Stimulated activated CD8-positive, alpha-beta memory T cell treated with anti-CD3 and anti-CD28 coated beads, Interleukin-12 subunit alpha, Interleukin-12 subunit beta, amount 100 ng/mL, for 24 hours (primary cell): ENCODE measurements around the gene LAMTOR4.
"Not testable (repeated sequence)": the region's sequence is repeated elsewhere in the genome, so short reads cannot be mapped to it uniquely, and the experiment has no call there.

ENCODE experiments used
- DNase-seq: peaks from one replicate; pipeline ENCODE4 v3.0.0-alpha.2; 2020; ENCODE audit errors: extremely low read depth

LAMTOR4 gene

GRCh38 chr7:100171087-100171681 lies 22.5 kb downstream of the LAMTOR4 start:
- no peak for DNase-seq

GRCh38 chr7:100171840-100172239 lies 23.1 kb downstream of the LAMTOR4 start:
- DNase-seq = no peak

DNA sequence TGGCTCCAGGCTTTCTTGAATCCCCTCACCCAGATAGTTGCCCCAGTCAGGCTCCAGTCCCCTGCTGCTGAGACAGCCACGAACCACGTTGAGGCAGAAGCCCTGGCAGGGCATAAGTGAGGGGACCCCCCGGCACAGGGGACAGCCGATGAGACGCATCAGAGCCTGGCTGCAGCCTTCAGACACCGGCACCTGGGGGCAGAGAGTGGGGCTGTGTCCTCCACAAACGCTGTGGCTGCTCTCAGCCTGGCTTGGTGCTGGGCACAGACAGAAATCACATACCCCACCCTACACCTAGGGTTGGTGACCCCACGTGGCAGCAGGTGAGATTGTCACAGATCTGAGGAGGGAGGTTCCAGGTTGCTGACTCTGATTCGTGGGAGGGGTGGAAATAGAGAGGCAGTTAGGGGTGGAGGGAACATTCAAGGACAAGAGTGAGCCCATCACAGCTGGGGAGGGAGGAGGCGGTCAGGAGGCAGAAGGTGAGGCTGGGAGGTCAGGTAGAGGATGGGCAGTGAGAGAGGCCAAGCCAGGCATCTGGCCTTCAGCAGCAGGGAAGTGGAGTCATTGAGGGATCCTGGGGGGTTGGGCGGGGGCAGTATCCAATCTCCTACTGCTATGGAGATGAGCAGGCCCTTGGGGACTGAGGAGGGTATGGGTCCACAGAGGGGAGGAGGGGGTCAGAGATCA lies 25.2 kb downstream of the LAMTOR4 start:
- DNase-seq = no peak

DNA sequence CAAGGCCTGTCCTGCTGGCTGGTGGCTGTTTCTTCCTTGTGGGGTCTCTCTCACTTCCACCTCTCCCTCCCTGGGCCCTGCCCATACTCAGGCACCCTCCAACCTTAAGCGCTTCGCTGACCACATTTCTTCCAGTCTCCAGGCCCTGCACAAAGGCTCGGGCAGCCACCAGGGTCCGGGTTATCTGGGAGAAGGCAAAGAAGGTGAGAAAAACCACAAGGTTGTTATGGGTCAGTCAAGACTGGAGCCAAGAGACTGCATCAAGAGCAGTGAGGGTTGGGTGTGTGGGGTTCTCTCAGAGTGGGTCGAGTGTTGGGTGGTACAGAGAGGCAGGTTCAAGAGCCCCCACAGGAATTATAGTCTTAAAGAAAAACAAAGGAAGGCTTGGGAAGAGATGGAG lies 25.9 kb downstream of the LAMTOR4 start:
- no peak for DNase-seq

DNA sequence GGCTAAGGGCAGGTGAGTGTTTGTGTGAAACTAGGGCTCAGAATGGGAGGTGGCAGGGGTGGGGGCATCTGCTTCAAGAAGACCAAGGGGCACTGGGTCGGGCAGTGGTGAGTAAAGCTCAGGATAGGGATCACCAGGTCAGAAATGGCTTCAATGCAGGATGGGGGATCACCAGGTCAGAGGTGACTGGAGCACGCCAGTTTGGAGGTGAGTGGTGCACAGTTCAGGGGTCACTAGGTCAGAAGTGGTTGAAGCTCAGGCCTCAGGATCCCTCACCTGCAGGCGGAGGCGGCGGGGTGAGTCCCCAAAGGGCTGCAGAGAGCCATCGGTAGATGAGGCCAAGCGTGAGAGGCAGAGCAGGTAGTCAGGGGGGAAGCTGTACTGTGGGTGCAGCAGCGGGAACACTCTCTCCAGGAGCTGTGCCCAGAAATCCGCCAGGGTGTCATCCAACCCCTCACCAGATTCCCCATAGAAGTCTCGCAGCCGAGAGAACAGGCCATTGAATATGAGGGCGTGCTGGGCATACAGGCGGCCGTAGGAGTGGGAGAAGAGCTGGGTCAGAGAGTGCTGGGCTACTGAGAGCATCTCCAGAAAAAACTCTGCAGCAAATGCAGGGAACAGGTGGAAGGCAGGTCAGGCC lies 26.7 kb downstream of the LAMTOR4 start:
- DNase-seq = no peak

- DNase-seq = no peak
These were observed 27.7 kb downstream of the LAMTOR4 start for GRCh38 chr7:100176096-100177044.

DNA sequence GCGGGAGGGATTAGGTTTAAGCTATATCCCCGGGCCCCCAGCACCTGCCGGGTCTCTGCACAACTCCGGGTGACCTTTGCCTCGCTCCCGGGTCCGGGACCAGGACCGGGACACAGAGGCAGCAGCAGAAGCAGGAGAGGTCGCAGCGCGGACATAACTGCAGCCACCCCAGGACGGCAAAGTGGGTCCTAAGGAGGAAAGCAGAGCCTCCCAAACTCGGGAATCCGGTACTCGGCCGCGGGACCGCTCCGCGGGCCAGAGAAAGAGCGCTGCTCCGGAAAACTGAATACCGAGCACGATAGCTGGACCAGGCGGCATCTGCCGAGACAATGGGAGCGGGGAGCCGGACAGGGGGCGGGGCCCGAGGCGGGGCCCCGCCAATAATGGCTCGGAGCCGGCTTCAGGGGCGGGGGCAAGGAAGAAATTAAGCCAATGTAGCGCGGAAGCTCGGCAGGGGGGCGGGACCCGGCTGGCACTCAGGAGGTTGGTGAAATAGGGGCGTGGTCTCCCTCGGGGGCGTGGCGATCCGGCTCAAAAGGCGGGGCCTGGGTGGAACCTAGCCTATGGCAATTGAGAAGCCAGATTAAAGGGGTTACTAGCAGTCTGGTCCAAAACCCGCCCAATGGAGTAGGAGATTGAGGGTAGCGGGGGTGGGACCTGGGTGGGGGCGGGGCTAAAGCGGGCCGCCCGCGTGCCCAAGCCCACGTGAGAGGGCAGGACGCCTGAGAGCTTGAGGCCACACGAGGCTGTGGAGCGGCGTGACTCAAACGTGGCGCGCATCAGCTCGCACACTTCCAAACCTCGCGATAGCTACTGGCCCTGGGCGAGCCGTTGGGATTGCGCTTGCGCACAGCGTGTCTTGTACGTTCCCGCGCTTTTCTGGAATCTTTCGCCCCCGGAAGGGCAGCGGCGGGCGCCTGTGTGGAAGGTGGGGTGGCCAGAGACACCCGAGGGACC lies 28.6 kb downstream of the LAMTOR4 start, which contains the start of the genes GPC2 and STAG3:
TSS of gene GPC2 (minus strand) at position 337 of the 957 bp plus-strand sequence. CDS start at position 155, 182 bp downstream.
TSS of gene STAG3 (plus strand) at position 874 of the 957 bp plus-strand sequence. CDS start 2,639 bp downstream, outside the sequence.
- peak; percentile 92 for DNase-seq

DNA sequence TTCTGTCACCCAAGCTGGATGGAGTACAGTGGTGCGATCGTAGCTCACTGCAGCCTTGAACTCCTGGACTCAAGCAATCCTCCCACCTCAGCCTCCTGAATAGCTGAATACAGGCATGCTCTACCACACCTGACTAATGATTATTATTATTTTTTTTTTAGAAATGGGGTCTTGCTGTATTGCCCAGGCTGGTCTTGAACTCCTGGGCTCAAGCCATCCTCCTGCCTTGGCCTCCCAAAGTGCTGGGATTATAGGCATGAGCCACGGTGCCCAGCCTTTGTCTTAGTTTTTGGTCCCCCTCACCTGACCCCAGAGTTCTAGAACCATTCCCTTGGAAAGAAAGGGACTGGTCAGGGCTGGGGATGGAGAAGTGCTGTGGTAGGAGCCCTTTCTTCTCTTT lies 31.4 kb downstream of the LAMTOR4 start:
- not testable (repeated sequence) for DNase-seq

GRCh38 chr7:100182616-100183015 lies 33.9 kb downstream of the LAMTOR4 start:
- not testable (repeated sequence) for DNase-seq

GRCh38 chr7:100183090-100183489 lies 34.4 kb downstream of the LAMTOR4 start:
- DNase-seq = not testable (repeated sequence)

GRCh38 chr7:100185726-100186125 lies 37.0 kb downstream of the LAMTOR4 start:
- DNase-seq = no peak

DNA sequence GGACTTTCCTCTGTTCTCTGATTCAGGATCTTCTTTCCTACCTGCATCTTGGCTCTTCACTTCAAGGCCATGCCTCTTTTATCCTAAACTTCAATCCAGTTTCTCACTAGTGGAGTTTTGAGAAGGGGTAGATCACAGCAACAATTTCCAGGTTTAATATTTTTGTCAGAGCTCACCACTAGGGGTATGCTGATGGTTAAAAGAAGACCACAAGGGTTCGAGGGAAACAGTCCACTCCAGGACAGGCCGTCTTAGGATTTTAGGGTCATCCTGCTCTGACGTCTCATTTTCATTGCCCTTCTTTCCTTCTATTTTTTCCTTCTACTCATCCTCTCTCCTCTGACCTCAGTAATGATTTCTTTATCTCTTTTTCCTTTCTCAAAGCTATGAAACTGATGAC lies 40.3 kb downstream of the LAMTOR4 start:
- no peak for DNase-seq

DNA sequence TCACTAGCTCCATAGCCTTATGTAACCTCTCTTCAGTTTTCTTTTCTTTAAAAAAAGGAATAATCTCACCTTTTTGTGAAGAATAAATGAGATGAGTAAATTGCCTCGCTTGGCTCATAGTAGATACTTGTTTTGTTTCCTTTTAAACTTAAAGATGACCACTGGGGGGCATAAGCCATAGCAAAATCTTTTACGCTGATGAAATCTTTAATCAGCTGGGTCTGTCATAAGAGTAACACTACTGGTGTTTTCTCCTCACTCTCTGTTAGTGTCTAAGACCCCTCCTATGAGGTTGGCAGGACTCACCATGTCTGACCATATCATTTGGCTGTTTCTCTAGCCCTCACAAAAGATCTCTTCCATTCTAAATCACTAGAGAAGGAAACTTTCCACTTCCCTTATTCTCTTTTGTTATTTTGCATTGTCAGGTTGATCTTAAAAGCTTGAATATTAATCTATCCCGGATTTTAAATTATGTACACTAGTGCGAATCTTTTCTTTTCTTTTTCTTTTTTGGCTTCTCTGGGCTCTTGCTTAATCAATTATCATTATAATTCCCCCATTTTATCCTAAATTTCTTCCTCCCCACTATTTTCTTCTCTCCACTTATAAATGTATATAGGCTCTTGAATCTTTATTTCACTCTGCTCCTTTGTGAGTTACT lies 41.5 kb downstream of the LAMTOR4 start:
- DNase-seq = no peak

GRCh38 chr7:100191775-100192174 lies 43.1 kb downstream of the LAMTOR4 start:
- DNase-seq = no peak

- not testable (repeated sequence) for DNase-seq
These were observed 43.7 kb downstream of the LAMTOR4 start for GRCh38 chr7:100192281-100192862.

- DNase-seq = no peak
These were observed 44.3 kb downstream of the LAMTOR4 start for GRCh38 chr7:100192969-100193368.

GRCh38 chr7:100195222-100195621 lies 46.5 kb downstream of the LAMTOR4 start:
- no peak for DNase-seq

GRCh38 chr7:100195901-100196322 lies 47.2 kb downstream of the LAMTOR4 start:
- not testable (repeated sequence) for DNase-seq

DNA sequence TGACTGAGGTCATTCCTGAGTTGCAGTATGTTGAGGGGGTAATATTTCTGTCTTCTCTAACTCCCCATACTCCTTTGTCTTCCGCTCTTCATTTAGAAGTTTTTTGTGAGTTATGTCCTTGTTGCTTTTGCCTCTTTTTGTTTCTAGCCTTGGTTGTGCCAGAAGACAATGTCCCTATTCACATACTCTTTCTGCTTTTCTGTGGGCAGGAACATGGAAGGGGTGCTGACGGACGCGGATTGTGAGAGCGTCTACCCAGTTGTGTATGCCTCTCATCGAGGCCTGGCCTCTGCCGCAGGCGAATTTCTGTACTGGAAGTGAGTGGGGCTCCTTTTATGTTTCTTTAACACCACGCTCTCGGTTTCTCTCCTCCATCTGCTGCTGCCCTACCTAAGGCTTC lies 49.5 kb downstream of the LAMTOR4 start:
- no peak for DNase-seq

GRCh38 chr7:100200693-100201092 lies 52.0 kb downstream of the LAMTOR4 start:
- no peak for DNase-seq
